ENCODE measurements around the gene SAMD8.
"Not testable (repeated sequence)": the region's sequence is repeated elsewhere in the genome, so short reads cannot be mapped to it uniquely, and the experiment has no call there.

SAMD8 gene

GRCh38 chr10:75199949-75200348 lies 88.5 kb downstream of the SAMD8 start:
- not testable (repeated sequence) for DNase-seq

DNA sequence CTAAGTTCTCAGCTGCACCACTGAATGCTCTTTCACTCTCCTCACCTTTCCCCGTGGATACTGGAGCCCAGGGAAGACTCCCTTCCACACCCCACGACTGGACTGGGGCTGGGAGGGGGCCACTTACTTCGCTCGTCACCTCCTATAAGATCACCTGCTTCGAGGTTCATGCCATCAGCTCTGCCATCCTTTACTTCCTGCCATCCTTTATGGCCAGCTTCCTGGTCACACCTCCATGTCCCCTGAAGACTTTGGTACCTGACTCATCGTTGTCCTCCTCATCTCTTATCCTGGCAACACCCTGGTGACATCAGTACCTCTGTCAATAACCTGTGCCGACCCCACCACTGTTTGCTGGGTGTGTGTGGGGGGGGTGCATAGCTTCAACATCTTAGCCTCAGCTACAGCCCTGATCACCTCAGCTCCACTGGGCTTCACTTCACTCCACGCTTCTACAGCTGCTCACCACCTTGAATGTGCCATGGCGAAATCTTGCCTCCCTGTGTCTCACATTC lies 90.4 kb downstream of the SAMD8 start:
- no peak for DNase-seq

DNA sequence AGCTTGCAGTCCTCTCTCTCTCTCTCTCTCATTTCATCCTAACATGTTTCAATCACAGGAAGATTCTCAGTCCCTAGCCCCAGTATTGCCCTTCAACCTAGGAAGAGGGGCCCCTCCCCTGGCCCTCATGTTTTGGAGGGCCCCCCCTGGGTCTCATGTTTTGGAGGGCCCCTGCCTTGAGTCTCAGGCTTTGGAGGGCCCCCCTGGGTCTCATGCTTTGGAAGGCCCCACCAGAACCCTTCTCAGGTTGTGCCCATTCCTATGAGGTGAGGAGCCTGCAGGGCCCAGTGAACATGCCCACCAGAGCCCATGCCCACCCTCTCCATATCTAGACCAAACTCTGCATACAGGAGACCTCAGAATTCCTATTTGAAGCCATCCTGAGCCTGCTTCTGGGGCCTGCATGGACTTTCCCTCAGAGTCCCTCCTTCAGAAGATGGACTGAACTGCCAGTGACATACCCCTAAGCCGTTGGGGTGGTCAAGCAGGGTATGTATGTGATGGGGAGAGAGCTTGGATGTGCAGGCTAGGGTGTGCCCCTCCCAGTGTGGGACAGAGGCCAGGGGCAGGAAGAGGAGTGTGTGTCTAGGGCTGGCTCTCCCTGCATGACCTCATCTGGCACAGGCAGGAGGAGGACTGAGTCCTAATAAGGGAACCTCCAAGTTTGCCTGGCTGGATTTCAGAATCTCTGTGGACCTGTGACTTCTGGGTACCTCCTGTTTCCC lies 91.0 kb downstream of the SAMD8 start:
- no peak for DNase-seq

GRCh38 chr10:75203046-75203620 lies 91.7 kb downstream of the SAMD8 start:
- DNase-seq = not testable (repeated sequence)

DNA sequence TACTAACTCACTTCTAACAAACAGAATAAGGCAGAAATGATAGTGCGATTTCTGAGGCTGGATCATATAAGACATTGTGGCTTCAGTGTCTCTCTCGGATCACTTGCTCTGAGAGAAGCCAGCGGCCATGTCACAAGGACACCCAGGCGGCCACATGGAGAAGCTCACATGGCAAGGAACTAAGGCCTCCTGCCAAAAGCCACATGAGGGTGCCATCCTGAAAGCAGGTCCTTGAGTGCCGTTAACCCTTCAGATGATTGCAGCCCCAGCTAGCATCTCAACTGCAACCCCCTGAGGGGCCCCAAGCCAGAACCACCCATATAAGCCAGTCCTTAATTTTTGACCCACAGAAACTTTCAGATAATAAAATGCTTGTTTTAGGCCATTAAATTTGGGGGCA lies 92.3 kb downstream of the SAMD8 start:
- no peak for DNase-seq

- DNase-seq = no peak
Measured at GRCh38 chr10:75205908-75206307, 94.5 kb downstream of the SAMD8 start.

- not testable (repeated sequence) for DNase-seq
Measured at GRCh38 chr10:75206638-75207037, 95.2 kb downstream of the SAMD8 start.

GRCh38 chr10:75207079-75207856 lies 95.8 kb downstream of the SAMD8 start:
- no peak for DNase-seq

- DNase-seq = no peak
Measured at GRCh38 chr10:75207857-75208144, 96.3 kb downstream of the SAMD8 start.

GRCh38 chr10:75208181-75208580 lies 96.7 kb downstream of the SAMD8 start:
- peak; percentile 10 for DNase-seq

- DNase-seq = peak; percentile 35
Measured at GRCh38 chr10:75209086-75209920, 97.8 kb downstream of the SAMD8 start.

DNA sequence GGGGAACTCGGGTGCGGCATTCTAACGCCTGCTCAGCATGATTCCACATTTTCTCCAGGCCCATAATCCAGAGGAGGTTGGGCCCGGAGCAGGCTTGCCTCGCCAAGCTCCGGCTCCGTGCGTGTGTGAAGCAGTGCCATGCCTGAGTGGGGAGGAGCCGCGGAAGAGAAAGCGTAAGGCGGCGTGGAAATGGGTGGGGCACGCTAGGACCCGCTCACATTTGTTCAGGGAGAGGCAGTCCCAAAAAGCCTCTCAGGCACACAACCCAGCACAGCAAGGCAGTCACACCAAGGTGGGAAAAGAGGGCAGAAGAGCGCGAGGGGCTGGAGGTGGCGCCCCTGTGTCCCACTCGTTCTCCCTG lies 98.4 kb downstream of the SAMD8 start:
- DNase-seq = peak; percentile 84

GRCh38 chr10:75210282-75211006 lies 99.0 kb downstream of the SAMD8 start, which contains the start of gene VDAC2:
Gene VDAC2 (plus strand): TSS chr10:75210796. CDS start chr10:75211159, 363 bp downstream.
- DNase-seq = peak; percentile 93

DNA sequence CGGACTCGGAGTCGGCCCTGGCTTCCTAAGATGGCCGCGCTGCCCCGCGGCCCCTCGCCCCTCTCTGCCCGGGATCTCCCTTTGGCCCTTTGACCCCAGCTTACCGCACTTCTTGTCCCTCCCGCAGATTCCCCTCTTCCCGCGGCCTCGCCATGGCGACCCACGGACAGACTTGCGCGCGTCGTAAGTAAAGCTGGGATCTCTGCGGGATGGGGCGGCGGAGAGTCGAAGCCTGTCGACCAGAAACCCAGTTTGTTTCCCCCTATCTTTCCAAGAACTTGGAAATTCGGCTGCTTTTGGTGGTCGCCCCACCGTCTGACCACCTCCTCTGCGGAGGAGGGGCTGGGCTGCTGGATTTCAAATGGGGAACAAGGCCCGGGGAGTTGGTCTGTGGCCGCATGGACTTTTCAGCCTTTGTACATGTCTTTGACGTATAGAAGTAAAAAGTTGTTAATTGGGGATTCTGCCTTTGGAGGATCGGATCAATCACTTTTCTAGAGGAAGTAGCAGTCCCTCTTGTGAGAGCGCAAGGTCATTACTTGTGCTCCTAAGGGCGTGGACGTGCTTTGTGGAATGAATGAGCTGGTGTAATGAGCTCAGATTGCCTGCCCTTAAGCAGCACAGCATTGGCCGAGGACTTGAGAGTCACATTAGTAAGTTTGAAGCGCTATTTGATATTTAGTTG lies 99.7 kb downstream of the SAMD8 start:
- DNase-seq = peak; percentile 52

- no peak for DNase-seq
Measured at GRCh38 chr10:75212343-75212742, 100.9 kb downstream of the SAMD8 start.

DNA sequence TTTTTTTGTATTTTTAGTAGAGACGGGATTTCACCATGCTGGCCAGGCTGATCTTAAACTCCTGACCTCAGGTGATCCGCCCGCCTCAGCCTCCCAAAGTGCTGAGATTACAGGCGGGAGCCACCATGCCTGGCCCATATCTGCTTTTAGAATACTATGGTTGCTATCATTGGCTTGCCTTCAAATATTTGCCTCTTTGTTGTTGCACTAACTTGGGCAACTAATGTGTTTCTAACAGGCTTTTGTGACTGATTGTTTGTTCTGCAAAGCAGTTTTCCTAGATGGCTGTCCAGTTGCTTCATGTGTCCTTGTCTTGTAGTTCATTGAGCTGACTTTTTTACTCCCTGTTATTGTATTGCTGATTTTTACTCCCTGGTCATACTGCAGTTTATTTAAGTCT lies 108.8 kb downstream of the SAMD8 start:
- DNase-seq = no peak

- DNase-seq = not testable (repeated sequence)
Measured at GRCh38 chr10:75221492-75221891, 110.0 kb downstream of the SAMD8 start.

- DNase-seq = no peak
Measured at GRCh38 chr10:75223507-75223906, 112.1 kb downstream of the SAMD8 start.

DNA sequence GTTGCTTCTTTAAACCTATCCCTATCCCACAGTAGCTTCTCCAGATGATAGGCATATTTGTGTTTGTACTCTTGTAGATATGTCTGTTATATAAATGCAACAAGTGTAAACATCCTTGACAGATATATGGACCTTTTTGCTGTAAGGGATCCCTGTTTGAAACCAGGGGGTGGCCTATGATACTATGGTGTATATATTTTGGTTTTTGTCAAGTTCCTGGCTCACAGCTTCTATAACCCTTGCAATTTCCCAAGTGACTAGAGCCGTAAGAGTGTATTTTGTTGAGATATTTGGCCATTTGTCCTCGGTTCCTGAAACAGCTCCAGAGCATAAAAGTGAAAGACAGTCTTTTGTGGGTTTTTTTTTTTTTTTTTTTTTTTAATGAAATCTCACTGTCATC lies 114.6 kb downstream of the SAMD8 start:
- no peak for DNase-seq

GRCh38 chr10:75226656-75227055 lies 115.2 kb downstream of the SAMD8 start:
- no peak for DNase-seq

GRCh38 chr10:75228278-75228677 lies 116.8 kb downstream of the SAMD8 start:
- DNase-seq = no peak

DNA sequence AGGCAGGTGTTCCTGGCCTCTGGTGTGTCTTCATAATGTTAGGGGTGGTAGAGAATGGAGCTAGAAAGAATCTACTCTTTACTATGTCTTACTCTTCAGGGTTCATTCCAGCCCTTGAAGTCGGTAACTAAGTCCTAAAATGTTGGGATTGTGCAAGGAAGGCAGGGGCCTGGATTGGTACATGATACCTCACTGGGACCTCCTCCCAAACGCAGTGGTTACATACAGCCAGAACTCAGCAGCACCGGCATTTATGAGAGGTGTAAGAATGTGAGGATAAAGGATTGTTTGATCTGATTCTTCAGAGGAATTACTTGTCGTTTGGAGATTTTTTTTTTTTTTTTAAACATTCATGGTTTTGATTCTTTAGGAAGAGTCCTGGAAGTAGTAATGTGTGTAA lies 117.4 kb downstream of the SAMD8 start:
- DNase-seq = no peak
